GM18498 (cell line): ENCODE data around the gene POTEB.
"Not testable (repeated sequence)": the region's sequence is repeated elsewhere in the genome, so short reads cannot be mapped to it uniquely, and the experiment has no call there.

ENCODE experiments used
- ATAC-seq: cut with Tn5 transposase; IDR thresholded peaks from one replicate; pipeline ENCODE4 v1.9.1; 2021; ENCODE audit warnings: mild to moderate bottlenecking, moderate library complexity; ENCODE audit not compliant: unreplicated experiment

POTEB gene

DNA sequence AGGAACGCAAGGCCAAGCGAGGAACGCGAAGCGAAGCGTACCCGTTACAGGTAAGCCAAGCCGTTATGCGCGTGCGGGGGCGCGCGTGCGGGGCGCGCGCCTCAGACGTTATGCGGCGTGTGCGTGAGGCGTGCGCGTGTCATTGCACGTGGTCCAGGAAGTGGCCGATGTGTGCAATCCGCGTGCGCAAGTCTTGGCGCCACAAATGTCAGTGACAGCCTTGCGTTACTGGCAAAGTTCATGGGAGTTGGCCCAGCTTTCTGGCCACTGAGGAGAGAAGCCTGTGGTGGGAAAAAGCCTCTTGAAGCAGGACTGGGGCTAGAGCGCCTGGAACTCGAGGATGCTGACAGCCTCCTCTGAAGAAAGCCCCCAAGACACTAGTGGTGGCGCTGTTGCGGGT lies at the start of gene POTEB:
TSS of gene POTEB (minus strand) at position 101 of the 400 bp plus-strand sequence. CDS start 489 bp downstream, outside the sequence.
- ATAC-seq = not testable (repeated sequence)

DNA sequence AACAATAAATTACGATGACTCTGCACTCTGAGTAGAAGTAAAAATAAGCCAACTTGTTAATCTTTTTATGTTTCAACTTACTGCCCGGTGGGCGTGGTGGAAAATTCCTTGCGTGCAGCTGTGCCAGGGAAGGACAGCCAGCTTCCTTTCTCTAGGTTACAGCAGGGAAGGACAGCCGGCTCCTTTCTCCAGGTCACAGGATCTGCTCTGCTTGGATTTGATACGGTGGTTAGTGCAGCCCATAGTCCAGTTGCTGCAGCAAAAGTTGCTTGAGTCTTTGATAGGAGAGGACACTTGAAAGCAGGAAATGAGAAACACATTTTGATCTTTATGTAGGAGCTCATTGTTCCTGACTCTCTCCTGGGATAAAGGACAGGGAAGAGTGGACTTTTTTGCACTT lies 13.4 kb upstream of the POTEB start:
- ATAC-seq = not testable (repeated sequence)

DNA sequence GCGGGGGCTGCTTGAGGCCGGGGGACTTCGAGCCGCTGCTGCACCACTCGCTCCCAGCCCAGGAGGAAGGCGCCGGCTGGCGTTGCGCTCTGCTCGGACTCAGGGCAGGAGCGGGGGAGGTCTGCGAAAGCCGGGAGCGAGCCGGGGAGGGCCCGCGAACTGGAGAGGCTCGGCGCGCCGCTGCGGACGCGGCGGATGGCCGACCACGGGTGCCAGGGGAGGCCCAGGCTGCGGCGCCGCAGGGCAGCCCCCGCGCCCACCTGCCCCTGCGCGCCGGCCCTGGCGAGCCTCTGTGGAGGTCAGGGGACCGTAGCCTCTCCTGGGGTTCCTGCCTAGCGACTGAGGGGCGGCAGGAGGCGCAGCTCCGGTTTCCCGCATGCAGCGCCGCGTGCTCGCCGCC lies 12.0 kb upstream of the POTEB start:
- not testable (repeated sequence) for ATAC-seq

DNA sequence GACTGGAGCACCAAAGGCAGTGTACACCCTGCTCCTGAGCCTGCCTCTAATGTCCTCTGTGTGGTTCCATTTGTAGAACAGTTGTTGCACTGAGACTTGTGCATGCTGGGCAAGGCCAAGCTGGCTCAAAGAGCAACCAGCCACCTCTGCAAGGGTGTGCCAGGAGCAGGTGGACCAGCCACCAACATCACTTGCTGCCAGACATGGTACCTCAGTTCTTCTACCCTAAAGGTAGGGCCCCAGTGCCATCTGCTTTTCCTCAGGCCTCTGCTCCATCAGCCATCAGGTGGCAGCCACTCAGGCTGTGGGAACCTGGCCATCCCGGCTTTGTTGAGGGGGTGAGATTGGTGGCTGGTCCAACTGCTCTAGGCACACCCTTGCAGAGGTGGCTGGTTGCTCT lies 38.7 kb downstream of the POTEB start:
- not testable (repeated sequence) for ATAC-seq
